GM12878 (cell line): ENCODE data around the gene TSC22D1. TPM values are rescaled to one million over a fixed set of nuclear protein-coding genes. Genes with fewer than 3 reads are reported as not detected.

Experiments used
- ATAC-seq: fragments of 200-7000 bp; cut with Tn5 transposase; 3 replicates; pipeline ENCODE4 v1.9.1; 2020; ENCODE audit warnings: mild to moderate bottlenecking, moderate library complexity
- BruUV-seq: library from RNA; stranded (reverse); fragments of 400-500 nt; replicated peaks from 2 replicates; lab custom pipeline; 2021; lab: Mats Ljungman, UMichigan
- CTCF ChIA-PET: fragments of 300-600 bp; sonication (Branson Sonifier 250); formaldehyde crosslinking; extraction: SDS; loops from one replicate; lab custom pipeline; 2021; ENCODE audit warnings: inconsistent platforms; lab: Yijun Ruan, JAX
- POLR2A ChIA-PET: fragments of 350-600 bp; formaldehyde crosslinking; extraction: SDS; loops from one replicate; lab custom pipeline; 2021; ENCODE audit warnings: inconsistent platforms; lab: Charles Lee
- RAD21 ChIA-PET: fragments of 300-600 bp; sonication (Branson Sonifier 250); formaldehyde crosslinking; loops from one replicate; lab custom pipeline; 2023; ENCODE audit warnings: antibody characterized with exemption; ENCODE audit not compliant: unreplicated experiment; lab: Charles Lee
- SMC1A ChIA-PET: fragments of 300-600 bp; sonication (Branson Sonifier 250); formaldehyde crosslinking; loops from one replicate; lab custom pipeline; 2023; ENCODE audit not compliant: unreplicated experiment, uncharacterized antibody; lab: Charles Lee
- DNase-seq: peaks from one replicate; pipeline ENCODE4 v3.0.0-alpha.2; 2011; ENCODE audit warnings: low read depth, low spot score
- FAIRE-seq: peaks from 3 replicates; lab custom pipeline; 2011; peaks lifted over from hg19 to GRCh38; lab: Jason Lieb, UNC
- H2AFZ ChIP-seq: 2 replicates; pipeline ENCODE4 v1.6.0; 2011; ENCODE audit warnings: low read depth, low read length, control low read depth; ENCODE audit not compliant: control insufficient read depth
- H3K27ac ChIP-seq: 2 replicates; pipeline ENCODE4 v1.5.1; 2011; ENCODE audit warnings: control low read depth; ENCODE audit not compliant: control insufficient read depth, insufficient read depth
- H3K27me3 ChIP-seq, 2 experiments: replicated peaks in 1 of 2; 2 replicates each; pipeline versions ENCODE4 v1.6.0 to v1.6.1; 2011; ENCODE audit warnings: low read length in 1 of 2; ENCODE audit not compliant: control insufficient read depth in 2 of 2, insufficient read depth in 2 of 2
- H3K36me3 ChIP-seq, 2 experiments: 2 replicates each; pipeline ENCODE4 v1.5.1; 2011; ENCODE audit warnings: low read length in 1 of 2; ENCODE audit not compliant: control insufficient read depth in 2 of 2, insufficient read depth in 2 of 2
- H3K4me1 ChIP-seq: 2 replicates; pipeline ENCODE4 v1.6.1; 2011; ENCODE audit warnings: mild to moderate bottlenecking, low read length, moderate library complexity, mixed read lengths; ENCODE audit not compliant: control insufficient read depth, insufficient read depth
- H3K4me2 ChIP-seq: 2 replicates; pipeline ENCODE4 v1.6.0; 2011; ENCODE audit warnings: control low read depth; ENCODE audit not compliant: control insufficient read depth, insufficient read depth
- H3K4me3 ChIP-seq: fragments of 200-600 bp; sonication (generic); 2 replicates; pipeline ENCODE4 v1.5.1; 2016
- H3K79me2 ChIP-seq: 2 replicates; pipeline ENCODE4 v1.6.0; 2011; ENCODE audit warnings: low read length; ENCODE audit not compliant: control insufficient read depth, insufficient read depth
- H3K9ac ChIP-seq: 2 replicates; pipeline ENCODE4 v1.8.0; 2011; ENCODE audit warnings: low read length, control low read depth, mixed read lengths; ENCODE audit not compliant: control insufficient read depth, insufficient read depth
- H3K9me3 ChIP-seq: replicated peaks from 3 replicates; pipeline ENCODE4 v1.5.1; 2011; ENCODE audit warnings: mild to moderate bottlenecking, low read length; ENCODE audit not compliant: control insufficient read depth, insufficient read depth
- H4K20me1 ChIP-seq: 2 replicates; pipeline ENCODE4 v1.6.0; 2011; ENCODE audit not compliant: control insufficient read depth, insufficient read depth
- CUX1 ChIP-seq: IDR thresholded peaks from 2 replicates; pipeline ENCODE4 v1.6.1; 2012; ENCODE audit warnings: improper control_type of control experiment, low read depth, low read length; ENCODE audit not compliant: insufficient replicate concordance
- E4F1 ChIP-seq: fragments of 450-650 bp; IDR thresholded peaks from 2 replicates; pipeline ENCODE4 v1.6.1; 2018; ENCODE audit warnings: borderline replicate concordance, mild to moderate bottlenecking; ENCODE audit not compliant: partially characterized antibody
- ESRRA ChIP-seq: IDR thresholded peaks from 2 replicates; pipeline ENCODE4 v1.6.1; 2012; ENCODE audit warnings: mild to moderate bottlenecking, low read length, improper control_type of control experiment
- KLF5 ChIP-seq: fragments of 450-650 bp; IDR thresholded peaks from 2 replicates; pipeline ENCODE4 v1.6.1; 2014; ENCODE audit warnings: mild to moderate bottlenecking; ENCODE audit not compliant: partially characterized antibody
- PML ChIP-seq: IDR thresholded peaks from 2 replicates; pipeline ENCODE4 v1.6.1; 2012; ENCODE audit warnings: low read length, inconsistent platforms
- RAD21 ChIP-seq: IDR thresholded peaks from 2 replicates; pipeline ENCODE4 v1.6.1; 2011; ENCODE audit warnings: mild to moderate bottlenecking, low read depth, low read length, moderate library complexity; ENCODE audit not compliant: insufficient read depth
- RAD51 ChIP-seq: fragments of 450-650 bp; IDR thresholded peaks from 2 replicates; pipeline ENCODE4 v1.6.1; 2016; ENCODE audit warnings: moderate library complexity, mild to moderate bottlenecking, inconsistent platforms
- STAT3 ChIP-seq: IDR thresholded peaks from 2 replicates; pipeline ENCODE4 v1.6.1; 2011; ENCODE audit warnings: low read depth, low read length, improper control_type of control experiment
- WRNIP1 ChIP-seq: IDR thresholded peaks from 2 replicates; pipeline ENCODE4 v1.6.1; 2011; ENCODE audit warnings: low read depth, low read length, improper control_type of control experiment, borderline replicate concordance
- YY1 ChIP-seq: IDR thresholded peaks from 2 replicates; pipeline ENCODE4 v1.6.1; 2011; ENCODE audit warnings: low read depth, mild to moderate bottlenecking, low read length
- WGBS: methylation state at CpG from one replicate; pipeline ENCODE4 v1.1.6; 2016; ENCODE audit warnings: low lambda C conversion rate; ENCODE audit not compliant: insufficient replicate concordance, insufficient coverage; ENCODE audit errors: missing lambda C conversion rate; 5-methylcytosine and 5-hydroxymethylcytosine counted together
- in situ Hi-C: fragments of 300-500 bp; cut with MboI; formaldehyde crosslinking; loops from 9 replicates; pipeline ENCODE4 v1.14.3; 2018; ENCODE audit warnings: mixed read lengths
- intact Hi-C: fragments of 100-400 bp; cut with micrococcal nuclease; formaldehyde crosslinking; loops from one replicate; pipeline ENCODE4 v1.14.2; 2022; ENCODE audit not compliant: unreplicated experiment
- polyA plus RNA-seq, 11 experiments: library from polyadenylated mRNA; depleted of rRNA in 4 of 11; unstranded in 6 of 11; stranded (reverse) in 5 of 11; fragments of >200 nt; fragmentation: Nextera tagmentation in 4 of 11; fragmentation: Illumina TruSeq in 1 of 11; extraction: Ambion mirVana in 4 of 11; extraction: Trizol in 1 of 11; gene quantifications; 1 replicate in 1 of 11; 2 replicates in 10 of 11; pipeline versions ENCODE4 v1.2.1 to v1.2.3, GENCODE V29; 2011 to 2016; ENCODE audit warnings: inconsistent platforms in 2 of 11, missing spikeins in 2 of 11, low read depth in 1 of 11
- total RNA-seq, 4 experiments: library from RNA; depleted of rRNA in 3 of 4; stranded (reverse); fragments of >200 nt in 3 of 4; fragmentation: Illumina TruSeq in 1 of 4; extraction: Trizol in 1 of 4; gene quantifications; 2 replicates each; pipeline versions ENCODE4 v1.2.1 to v1.2.3, GENCODE V29; 2013 to 2021

Gene TSC22D1
- total and polyA plus RNA-seq, 10 of the 15 experiments (the other 5 are each of a cell fraction or from before 2014, with no cell fraction given), result 0.37 to 15.7 (median 7.5) TPM

- Histone ChIP-seq H3K27me3 (no peaks in the 10 kb centered on the region), H3K27ac (no peak overlapping the region)
- intact Hi-C loops, result no loop called here
- TF ChIP-seq PML, result no peak
- TF ChIP-seq, all 136 proteins: peak for 0
- Histone ChIP-seq H3K9ac (no peak overlapping the region), H3K4me3 (no peak overlapping the region), H3K9me3 (no peaks in the 10 kb centered on the region), H3K4me2 (no peak overlapping the region), H3K36me3 (no peaks in the 10 kb centered on the region), H3K79me2 (no peaks in the 10 kb centered on the region), H4K20me1 (no peaks in the 10 kb centered on the region), H2AFZ (no peak overlapping the region), H3K4me1 (no peaks in the 10 kb centered on the region)
- no peak for FAIRE-seq
- ChIA-PET RAD21 (no interaction called here), SMC1A (no interaction called here), POLR2A (no interaction called here), CTCF (interaction anchor here (0.6 to 1.6 kb wide), 2 partner anchors 84 to 1117 kb away, joined by 3 to 4 read pairs; no protein-coding TSS in a partner anchor)
- in situ Hi-C loops, result no loop called here
- no TSS peak for BruUV-seq
- no peak for DNase-seq
- ATAC-seq, result no peak
Observed at GRCh38 chr13:44566601-44567000, 9.5 kb downstream of the TSC22D1 start.

GRCh38 chr13:44565881-44566280 lies 10.2 kb downstream of the TSC22D1 start:
- no peak overlapping the region for H3K4me3 ChIP-seq
- H3K4me2 ChIP-seq, result no peak overlapping the region
- no peaks in the 10 kb centered on the region for H3K79me2 ChIP-seq
- H3K36me3 ChIP-seq, result no peaks in the 10 kb centered on the region
- intact Hi-C loops (no loop called here), in situ Hi-C loops (no loop called here)
- RAD21 ChIA-PET, result no interaction called here
- SMC1A ChIA-PET, result no interaction called here
- FAIRE-seq (no peak), ATAC-seq (no peak), DNase-seq (no peak)
- H3K9me3 ChIP-seq, result no peaks in the 10 kb centered on the region
- H4K20me1 ChIP-seq, result no peaks in the 10 kb centered on the region
- POLR2A ChIA-PET, result no interaction called here
- H3K27ac ChIP-seq, result no peak overlapping the region
- H3K9ac ChIP-seq, result no peak overlapping the region
- CTCF ChIA-PET, result interaction anchor here (0.6 to 1.6 kb wide), 2 partner anchors 83 to 1116 kb away, joined by 3 to 4 read pairs; no protein-coding TSS in a partner anchor
- no TSS peak for BruUV-seq
- 61% methylated on average over 3 of the region's 3 CpGs for WGBS
- no peaks in the 10 kb centered on the region for H3K27me3 ChIP-seq
- H3K4me1 ChIP-seq, result no peaks in the 10 kb centered on the region
- no peak overlapping the region for H2AFZ ChIP-seq
- no peak for TF ChIP-seq CUX1
- TF ChIP-seq RAD51, result no peak
- TF ChIP-seq ESRRA, result no peak
- TF ChIP-seq WRNIP1, result no peak
- TF ChIP-seq STAT3, result no peak
- no peak for TF ChIP-seq YY1
- TF ChIP-seq E4F1, result no peak
- no peak for TF ChIP-seq KLF5
- TF ChIP-seq RAD21, result no peak
